Thyroid gland (tissue), 4 donors: ENCODE data around the gene DDX42. TPM values are rescaled to one million over a fixed set of nuclear protein-coding genes. Genes with fewer than 3 reads are reported as not detected.
"Not testable (repeated sequence)": the region's sequence is repeated elsewhere in the genome, so short reads cannot be mapped to it uniquely, and the experiment has no call there.

Source experiments
- DNase-seq, 2 donors: peaks; one replicate each; pipeline ENCODE4 v3.0.0-alpha.2; 2019
- H3K27ac ChIP-seq, 3 donors: fragments of 200-600 bp; sonication (generic); 1 replicate in 2 of 3; 2 replicates in 1 of 3; pipeline ENCODE4 v1.5.1; 2016 to 2019; ENCODE audit warnings: mild to moderate bottlenecking in 1 of 3, moderate library complexity in 1 of 3
- H3K27me3 ChIP-seq: fragments of 200-600 bp; sonication (generic); one replicate; pipeline ENCODE4 v1.5.1; 2019
- H3K36me3 ChIP-seq, 2 donors: fragments of 200-600 bp; sonication (generic); one replicate each; pipeline ENCODE4 v1.5.1; 2016 to 2019
- H3K4me1 ChIP-seq, 2 donors: fragments of 200-600 bp; sonication (generic); one replicate each; pipeline ENCODE4 v1.5.1; 2017 to 2019
- H3K4me3 ChIP-seq, 3 donors: fragments of 200-600 bp; sonication (generic); replicated peaks in 1 of 3; 1 replicate in 2 of 3; 2 replicates in 1 of 3; pipeline ENCODE4 v1.5.1; 2016; ENCODE audit warnings: mild to moderate bottlenecking in 1 of 3
- H3K9me3 ChIP-seq: fragments of 200-600 bp; sonication (generic); one replicate; pipeline ENCODE4 v1.5.1; 2017
- POLR2A ChIP-seq, 2 donors: fragments of 450-650 bp; IDR thresholded peaks; one replicate each; pipeline ENCODE4 v1.6.1; 2017; ENCODE audit warnings: antibody characterized with exemption in 2 of 2, mild to moderate bottlenecking in 2 of 2, moderate library complexity in 1 of 2
- WGBS, 2 donors: methylation state at CpG; one replicate each; pipeline ENCODE4 v1.1.5; 2017; 5-methylcytosine and 5-hydroxymethylcytosine counted together
- intact Hi-C: fragments of 100-400 bp; cut with DNase I; formaldehyde crosslinking; loops from one replicate; pipeline ENCODE4 v1.15.1; 2023
- total RNA-seq, 4 donors: library from RNA; depleted of rRNA; stranded (reverse); fragments of >200 nt; gene quantifications; one replicate each; pipeline ENCODE4 v1.2.3, GENCODE V29; 2016
- TF ChIP-seq, protein P1 (sequence below), 6 experiments: fragments of 200-600 bp in 3 of 6; fragments of 450-650 bp in 3 of 6; sonication (generic) in 3 of 6; IDR thresholded peaks; one replicate each; pipeline ENCODE4 v1.5.1; 2016 to 2019; ENCODE audit warnings: antibody characterized with exemption in 6 of 6, mild to moderate bottlenecking in 2 of 6, inconsistent platforms in 1 of 6, moderate library complexity in 1 of 6

The DDX42 gene
- total RNA-seq, 4 donors from 2014 or later: 76.3 to 138 (median 89.1) TPM

DNA sequence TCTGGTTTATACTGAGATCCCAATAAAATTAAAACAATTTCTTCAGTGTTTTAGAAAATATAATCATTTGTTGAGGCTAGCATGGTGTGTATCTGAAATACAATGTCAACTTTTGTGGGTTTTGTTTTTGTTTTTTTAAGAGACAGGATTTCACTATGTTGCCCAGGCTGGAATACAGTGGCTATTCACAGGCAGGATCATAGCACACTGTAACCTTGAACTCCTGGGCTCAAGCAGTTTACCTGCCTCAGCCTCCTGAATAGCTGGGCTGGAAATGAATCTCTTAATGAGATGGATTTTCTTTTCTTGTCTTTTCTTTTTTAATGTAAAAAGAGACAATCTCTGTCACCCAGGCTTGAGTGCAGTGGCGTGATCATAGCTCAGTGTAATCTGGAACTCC lies 12.1 kb downstream of the DDX42 start:
- intact Hi-C loops: no loop called here
- Histone ChIP-seq H3K27me3 (no peaks in the 10 kb centered on the region), H3K4me3 (no peak overlapping the region), H3K9me3 (no peaks in the 10 kb centered on the region), H3K27ac (no peak overlapping the region), H3K4me1 (no peaks in the 10 kb centered on the region), H3K36me3 (peaks cover 9 to 28% of the 10 kb centered on the region in 2 donors)
- no peak for TF ChIP-seq POLR2A (IDR thresholded peaks at IDR 0.05)
- TF ChIP-seq, protein P1, sequence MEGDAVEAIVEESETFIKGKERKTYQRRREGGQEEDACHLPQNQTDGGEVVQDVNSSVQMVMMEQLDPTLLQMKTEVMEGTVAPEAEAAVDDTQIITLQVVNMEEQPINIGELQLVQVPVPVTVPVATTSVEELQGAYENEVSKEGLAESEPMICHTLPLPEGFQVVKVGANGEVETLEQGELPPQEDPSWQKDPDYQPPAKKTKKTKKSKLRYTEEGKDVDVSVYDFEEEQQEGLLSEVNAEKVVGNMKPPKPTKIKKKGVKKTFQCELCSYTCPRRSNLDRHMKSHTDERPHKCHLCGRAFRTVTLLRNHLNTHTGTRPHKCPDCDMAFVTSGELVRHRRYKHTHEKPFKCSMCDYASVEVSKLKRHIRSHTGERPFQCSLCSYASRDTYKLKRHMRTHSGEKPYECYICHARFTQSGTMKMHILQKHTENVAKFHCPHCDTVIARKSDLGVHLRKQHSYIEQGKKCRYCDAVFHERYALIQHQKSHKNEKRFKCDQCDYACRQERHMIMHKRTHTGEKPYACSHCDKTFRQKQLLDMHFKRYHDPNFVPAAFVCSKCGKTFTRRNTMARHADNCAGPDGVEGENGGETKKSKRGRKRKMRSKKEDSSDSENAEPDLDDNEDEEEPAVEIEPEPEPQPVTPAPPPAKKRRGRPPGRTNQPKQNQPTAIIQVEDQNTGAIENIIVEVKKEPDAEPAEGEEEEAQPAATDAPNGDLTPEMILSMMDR (IDR thresholded peaks at IDR 0.05): no peak
- DNase-seq: no peak
- WGBS, 2 donors: 94 to 100% methylated on average over 1 of the region's 1 CpG

DNA sequence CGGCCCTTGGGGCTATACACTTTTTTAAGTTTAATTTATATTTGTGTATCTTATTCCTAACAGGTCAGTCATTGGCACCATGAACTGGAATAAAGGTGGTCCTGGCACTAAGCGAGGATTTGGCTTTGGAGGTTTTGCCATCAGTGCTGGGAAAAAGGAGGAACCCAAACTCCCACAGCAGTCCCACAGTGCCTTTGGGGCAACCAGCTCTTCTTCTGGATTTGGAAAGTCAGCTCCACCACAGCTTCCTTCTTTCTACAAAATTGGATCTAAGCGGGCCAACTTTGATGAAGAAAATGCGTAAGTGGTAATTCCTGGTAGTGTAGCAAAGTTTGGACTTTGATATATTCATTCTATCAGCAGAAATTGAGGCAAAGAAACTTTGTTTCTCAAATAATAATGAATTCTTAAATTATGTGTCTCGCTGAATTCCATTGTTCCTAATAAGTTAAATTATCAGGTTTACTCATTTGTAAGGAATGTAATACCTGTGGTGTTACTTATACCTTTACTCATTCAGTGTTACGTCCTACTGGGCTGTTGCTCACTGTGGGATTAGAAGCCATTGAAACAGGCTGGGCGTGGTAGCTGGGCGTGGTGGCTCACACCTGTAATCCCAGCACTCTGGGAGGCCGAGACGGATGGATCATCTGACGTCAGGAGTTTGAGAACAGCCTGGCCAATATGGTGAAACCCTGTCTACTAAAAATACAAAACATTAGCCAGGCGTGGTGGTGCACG lies 13.2 kb downstream of the DDX42 start:
- intact Hi-C loops: no loop called here
- no peak for DNase-seq
- H3K27ac ChIP-seq: no peak overlapping the region
- peaks cover 18 to 28% of the 10 kb centered on the region in 2 donors for H3K36me3 ChIP-seq
- 94 to 98% methylated on average over 13 of the region's 13 CpGs for WGBS, 2 donors
- TF ChIP-seq POLR2A (IDR thresholded peaks at IDR 0.05): no peak
- TF ChIP-seq, protein P1 (IDR thresholded peaks at IDR 0.05): no peak
- no peaks in the 10 kb centered on the region for H3K27me3 ChIP-seq
- no peaks in the 10 kb centered on the region for H3K4me1 ChIP-seq
- H3K4me3 ChIP-seq: no peak overlapping the region
- no peaks in the 10 kb centered on the region for H3K9me3 ChIP-seq

DNA sequence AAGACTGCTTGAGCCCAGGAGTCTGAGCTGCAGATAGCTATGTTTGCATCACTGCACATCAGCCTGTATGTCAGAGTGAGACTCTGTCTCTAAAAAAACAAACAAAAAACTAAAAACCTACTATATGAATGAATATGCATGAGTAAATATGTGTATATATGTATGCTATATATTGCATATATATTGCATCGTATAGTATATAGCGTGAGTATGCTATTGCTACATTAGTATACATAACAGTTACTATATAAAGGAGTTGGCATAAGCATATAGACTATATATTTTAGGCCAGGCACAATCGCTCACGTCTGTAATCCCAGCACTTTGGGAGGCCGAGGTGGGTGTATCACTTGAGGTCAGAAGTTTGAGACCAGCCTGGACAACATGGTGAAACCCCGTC lies 16.1 kb downstream of the DDX42 start:
- intact Hi-C loops: no loop called here

DNA sequence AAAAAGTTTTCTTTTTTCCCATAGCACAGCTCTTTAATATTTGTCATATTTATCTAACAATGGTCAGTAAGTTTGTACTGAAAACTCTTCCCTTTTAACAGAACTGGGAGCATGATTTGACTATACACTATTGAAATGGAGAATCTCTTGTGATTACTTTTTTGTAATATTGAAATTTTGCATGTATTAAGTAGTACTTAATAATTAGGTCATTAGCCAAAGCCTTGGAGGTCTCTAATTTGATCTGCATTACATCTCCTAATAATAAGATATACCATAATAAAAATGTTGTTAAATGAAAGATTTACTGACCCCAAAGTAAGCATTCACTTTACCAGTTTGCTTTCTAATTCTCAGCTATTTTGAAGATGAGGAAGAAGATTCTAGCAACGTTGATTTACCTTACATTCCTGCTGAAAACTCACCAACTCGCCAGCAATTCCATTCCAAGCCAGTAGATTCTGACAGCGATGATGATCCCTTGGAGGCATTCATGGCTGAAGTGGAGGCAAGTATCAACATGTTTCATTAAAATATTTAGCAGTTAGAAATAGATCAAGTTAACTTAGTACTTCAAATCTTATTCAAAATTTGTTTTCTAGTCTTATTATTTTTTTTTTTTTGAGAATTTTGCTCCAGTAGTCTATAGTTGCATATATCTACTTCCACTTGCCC lies 18.2 kb downstream of the DDX42 start:
- H3K4me1 ChIP-seq: no peaks in the 10 kb centered on the region
- no peak overlapping the region for H3K27ac ChIP-seq
- intact Hi-C loops: no loop called here
- WGBS, 2 donors: 83 to 91% methylated on average over 3 of the region's 3 CpGs
- H3K36me3 ChIP-seq: peaks cover 50 to 69% of the 10 kb centered on the region in 2 donors
- H3K27me3 ChIP-seq: no peaks in the 10 kb centered on the region
- H3K4me3 ChIP-seq: no peak overlapping the region
- TF ChIP-seq POLR2A (IDR thresholded peaks at IDR 0.05): no peak
- TF ChIP-seq, protein P1 (IDR thresholded peaks at IDR 0.05): no peak
- no peaks in the 10 kb centered on the region for H3K9me3 ChIP-seq
- DNase-seq: no peak

More for the DNA sequence above, 16.1 kb downstream of the DDX42 start:
- Histone ChIP-seq H3K27ac (no peak overlapping the region), H3K4me1 (no peaks in the 10 kb centered on the region), H3K4me3 (no peak overlapping the region), H3K36me3 (peaks cover 36 to 56% of the 10 kb centered on the region in 2 donors), H3K27me3 (no peaks in the 10 kb centered on the region), H3K9me3 (no peaks in the 10 kb centered on the region)
- no peak for DNase-seq
- TF ChIP-seq, protein P1 (IDR thresholded peaks at IDR 0.05): no peak
- no peak for TF ChIP-seq POLR2A (IDR thresholded peaks at IDR 0.05)
- WGBS, 2 donors: 90 to 95% methylated on average over 6 of the region's 6 CpGs

DNA sequence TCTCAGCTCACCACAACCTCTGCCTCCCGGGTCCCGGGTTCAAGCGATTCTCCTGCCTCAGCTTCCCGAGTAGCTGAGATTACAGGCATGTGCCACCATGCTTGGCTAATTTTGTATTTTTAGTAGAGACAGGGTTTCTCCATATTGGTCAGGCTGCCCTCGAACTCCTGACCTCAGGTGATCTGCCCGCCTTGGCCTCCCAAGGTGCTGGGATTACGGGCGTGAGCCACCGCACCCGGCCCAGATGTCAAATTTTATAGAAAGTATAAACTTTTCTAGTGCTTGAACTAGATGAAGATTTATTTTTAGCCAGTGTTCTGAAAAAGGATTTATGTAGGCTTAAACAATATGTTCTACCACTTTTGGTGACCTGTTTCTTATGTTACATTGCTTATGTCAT lies 22.4 kb downstream of the DDX42 start:
- DNase-seq, intact Hi-C loops, H3K27ac ChIP-seq, H3K4me1 ChIP-seq, H3K27me3 ChIP-seq, H3K9me3 ChIP-seq, H3K4me3 ChIP-seq: not testable (repeated sequence)
- peaks cover 74 to 84% of the 10 kb centered on the region in 2 donors for H3K36me3 ChIP-seq
- WGBS, 2 donors: 97% methylated on average over 10 of the region's 10 CpGs
